Activated CD4-positive, alpha-beta memory T cell treated with anti-CD3 and anti-CD28 coated beads for 36 hours (primary cell): ENCODE results near the gene PYCR2. TPM values are rescaled to one million over a fixed set of nuclear protein-coding genes. Genes with fewer than 3 reads are reported as not detected.
"Not testable (repeated sequence)": the region's sequence is repeated elsewhere in the genome, so short reads cannot be mapped to it uniquely, and the experiment has no call there.

Experiments used
- CTCF ChIA-PET: fragments of 350-600 bp; sonication (Branson Sonifier 250); formaldehyde crosslinking; loops from one replicate; lab custom pipeline; 2021; ENCODE audit warnings: antibody characterized with exemption, inconsistent platforms; lab: Charles Lee
- POLR2A ChIA-PET: fragments of 350-600 bp; sonication (Branson Sonifier 250); formaldehyde crosslinking; loops from one replicate; lab custom pipeline; 2021; ENCODE audit warnings: antibody characterized with exemption; lab: Charles Lee
- DNase-seq: peaks from one replicate; pipeline ENCODE4 v3.0.0-alpha.2; 2020
- H3K27ac Mint-ChIP-seq: one replicate; pipeline ENCODE4 v1.8.0; 2021; ENCODE audit warnings: mixed read lengths
- H3K27me3 Mint-ChIP-seq: one replicate; pipeline ENCODE4 v1.8.0; 2021; ENCODE audit warnings: mixed read lengths
- H3K36me3 Mint-ChIP-seq: one replicate; pipeline ENCODE4 v1.8.0; 2021; ENCODE audit warnings: mixed read lengths
- H3K4me1 Mint-ChIP-seq: one replicate; pipeline ENCODE4 v1.8.0; 2021; ENCODE audit warnings: low read depth, mixed read lengths
- H3K4me3 Mint-ChIP-seq: one replicate; pipeline ENCODE4 v1.8.0; 2021; ENCODE audit warnings: mild to moderate bottlenecking, mixed read lengths
- H3K9me3 Mint-ChIP-seq: one replicate; pipeline ENCODE4 v1.8.0; 2021; ENCODE audit warnings: mixed read lengths
- intact Hi-C: fragments of 100-400 bp; cut with micrococcal nuclease; formaldehyde crosslinking; loops from one replicate; pipeline ENCODE4 v1.15.1; 2023
- total RNA-seq, 2 experiments: library from RNA; stranded (reverse); gene quantifications; one replicate each; pipeline ENCODE4 v1.2.3, GENCODE V29; 2021

PYCR2 gene
- total RNA-seq, 2 experiments from 2014 or later: 127 TPM

DNA sequence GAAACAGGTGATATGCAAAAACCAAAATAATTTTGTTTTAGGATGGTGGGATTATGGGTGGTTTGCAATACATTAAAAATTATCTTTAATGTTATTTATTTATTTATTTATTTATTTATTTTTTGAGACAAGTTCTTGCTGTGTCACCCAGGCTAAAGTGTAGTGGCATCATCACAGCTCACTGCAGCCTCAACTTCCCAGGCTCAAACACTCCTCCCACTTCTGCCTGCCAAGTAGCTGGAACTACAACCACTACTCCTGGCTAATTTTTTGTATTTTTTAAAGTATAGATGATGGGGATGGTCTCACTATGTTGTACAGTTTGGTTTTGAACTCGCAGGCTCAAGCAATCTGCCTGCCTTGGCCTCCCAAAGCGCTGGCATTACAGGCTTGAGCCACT lies 6.5 kb upstream of the PYCR2 start:
- intact Hi-C loops: no loop called here
- H3K4me1 Mint-ChIP-seq: peaks cover 5% of the 10 kb centered on the region
- no peak overlapping the region for H3K27ac Mint-ChIP-seq
- H3K4me3 Mint-ChIP-seq: no peak overlapping the region
- no peaks in the 10 kb centered on the region for H3K9me3 Mint-ChIP-seq
- DNase-seq: no peak
- CTCF ChIA-PET: interaction anchor here (0.8 to 3.0 kb wide), 2 partner anchors 20 to 45 kb away, joined by 3 to 14 read pairs; no protein-coding TSS in a partner anchor
- POLR2A ChIA-PET: interaction anchor here (1.3 kb wide), 1 partner anchor 48 kb away, joined by 4 read pairs; the partner anchor contains the start of gene TMEM63A
- no peaks in the 10 kb centered on the region for H3K36me3 Mint-ChIP-seq
- no peaks in the 10 kb centered on the region for H3K27me3 Mint-ChIP-seq

DNA sequence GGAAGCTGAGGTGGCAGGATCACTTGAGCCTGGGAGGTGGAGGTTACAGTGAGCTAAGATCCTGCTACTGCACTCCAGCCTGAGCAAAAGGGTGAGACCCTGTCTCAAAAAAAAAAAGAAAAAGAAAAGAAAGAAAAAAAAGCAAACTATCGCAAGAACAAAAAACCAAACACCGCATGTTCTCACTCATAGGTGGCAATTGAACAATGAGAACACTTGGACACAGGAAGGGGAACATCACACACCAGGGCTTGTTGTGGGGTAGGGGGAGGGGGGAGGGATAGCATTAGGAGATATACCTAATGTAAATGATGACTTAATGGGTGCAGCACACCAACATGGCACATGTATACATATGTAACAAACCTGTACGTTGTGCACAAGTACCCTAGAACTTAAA lies 5.4 kb upstream of the PYCR2 start:
- not testable (repeated sequence) for H3K27me3 Mint-ChIP-seq, H3K36me3 Mint-ChIP-seq, DNase-seq, H3K4me3 Mint-ChIP-seq, H3K9me3 Mint-ChIP-seq, H3K4me1 Mint-ChIP-seq
- CTCF ChIA-PET: interaction anchor here (0.8 kb wide), 1 partner anchor 46 kb away, joined by 3 read pairs; no protein-coding TSS in a partner anchor
- H3K27ac Mint-ChIP-seq: peak overlapping the region; percentile 76
- POLR2A ChIA-PET: interaction anchor here (0.7 kb wide), 1 partner anchor 47 kb away, joined by 4 read pairs; the partner anchor contains the start of gene TMEM63A
- intact Hi-C loops: loop anchor here (10.0 kb wide), 1 partner anchor 135 kb away; the partner anchor contains the start of gene H3-3A

DNA sequence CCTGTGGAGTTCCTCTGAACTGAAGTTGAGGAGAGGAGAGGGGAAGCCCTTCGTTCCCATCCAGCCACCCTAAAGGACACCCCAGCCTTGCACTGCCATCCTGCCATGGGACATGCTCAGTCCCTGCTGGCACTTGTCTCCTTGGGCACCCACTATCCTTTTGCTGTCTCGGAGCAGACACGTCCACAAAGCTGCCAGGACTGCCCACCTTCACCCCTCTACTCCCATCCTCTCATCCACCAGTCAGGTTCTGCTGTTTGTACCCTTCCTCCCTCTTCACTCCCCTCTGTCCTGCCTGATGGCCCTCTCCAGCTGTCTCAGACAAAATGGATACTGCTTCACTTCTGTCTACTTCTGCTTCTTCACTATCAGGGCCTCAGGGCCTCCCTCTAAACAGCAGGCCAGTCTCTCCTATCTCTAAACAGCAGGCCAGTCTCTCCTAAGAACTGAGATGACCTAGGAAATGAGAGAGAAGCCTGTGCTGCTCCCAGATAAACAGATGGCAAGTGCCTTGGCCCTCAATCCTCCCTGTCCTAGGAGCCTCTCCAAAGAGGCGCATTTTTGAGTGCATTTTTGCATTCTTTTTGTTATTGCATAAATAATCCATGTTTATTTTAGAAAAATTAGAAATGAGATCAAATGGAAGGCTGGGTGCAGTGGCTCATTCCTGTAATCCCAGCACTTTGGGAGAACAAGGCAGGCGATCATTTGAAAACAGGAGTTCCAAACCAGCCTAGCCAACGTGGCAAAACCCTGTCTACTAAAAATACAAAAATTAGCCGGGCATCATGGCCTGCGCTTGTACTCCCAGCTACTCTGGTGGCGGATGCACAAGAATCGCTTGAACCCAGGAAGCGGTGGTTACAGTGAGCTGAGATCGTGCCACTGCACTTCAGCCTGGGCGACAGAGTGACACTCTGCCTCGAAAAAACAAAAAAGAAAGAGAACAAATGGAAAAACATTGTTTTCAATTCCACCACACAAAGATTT lies 4.4 kb upstream of the PYCR2 start:
- peak overlapping the region; percentile 76 for H3K27ac Mint-ChIP-seq
- ChIA-PET POLR2A (interaction anchor here (0.7 kb wide), 1 partner anchor 18 kb away, joined by 3 read pairs; no protein-coding TSS in a partner anchor), CTCF (interaction anchor here (0.8 kb wide), 1 partner anchor 47 kb away, joined by 3 read pairs; no protein-coding TSS in a partner anchor)
- H3K27me3 Mint-ChIP-seq: no peaks in the 10 kb centered on the region
- peaks cover 1% of the 10 kb centered on the region for H3K36me3 Mint-ChIP-seq
- no peak overlapping the region for H3K4me3 Mint-ChIP-seq
- H3K9me3 Mint-ChIP-seq: no peaks in the 10 kb centered on the region
- DNase-seq: no peak
- intact Hi-C loops: loop anchor here (10.0 kb wide), 1 partner anchor 136 kb away; the partner anchor contains the start of gene H3-3A
- H3K4me1 Mint-ChIP-seq: peaks cover 7% of the 10 kb centered on the region

DNA sequence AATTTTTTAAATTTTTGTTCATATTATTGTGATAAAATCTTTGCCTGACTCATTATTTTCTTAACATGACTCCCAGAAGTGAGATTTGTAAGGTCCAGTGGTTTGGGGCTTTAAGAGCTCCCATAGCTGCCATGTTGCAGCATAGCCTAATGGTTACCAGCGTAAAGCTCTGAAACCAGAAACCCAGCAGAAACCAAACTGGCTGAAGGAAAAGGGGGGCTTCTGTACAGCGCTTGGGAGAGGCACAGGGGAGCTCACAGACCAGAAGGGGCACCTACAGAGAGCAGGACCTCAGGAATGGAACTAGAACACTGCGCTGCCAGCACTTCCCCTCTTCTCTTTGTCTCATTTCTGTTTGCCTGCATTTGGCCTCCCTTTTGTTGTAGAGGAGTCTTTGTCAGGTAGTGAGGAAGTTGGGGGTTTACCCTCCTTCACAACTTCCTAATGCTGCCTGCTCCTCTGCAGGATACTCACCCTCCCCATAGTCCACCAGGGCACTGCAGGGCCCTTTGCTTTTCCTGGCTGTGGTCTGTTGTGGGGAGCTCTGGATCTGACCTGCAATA lies 2.6 kb upstream of the PYCR2 start:
- no peak overlapping the region for H3K27ac Mint-ChIP-seq
- peaks cover 7% of the 10 kb centered on the region for H3K36me3 Mint-ChIP-seq
- H3K4me3 Mint-ChIP-seq: no peak overlapping the region
- DNase-seq: no peak
- H3K27me3 Mint-ChIP-seq: no peaks in the 10 kb centered on the region
- ChIA-PET POLR2A (interaction anchor here (1.2 kb wide), 1 partner anchor 149 kb away, joined by 3 read pairs; the partner anchor contains the start of gene SRP9), CTCF (interaction anchor here (1.0 to 1.2 kb wide), 3 partner anchors 8 to 86 kb away, joined by 3 to 4 read pairs (median 3); no protein-coding TSS in a partner anchor)
- H3K4me1 Mint-ChIP-seq: peaks cover 19% of the 10 kb centered on the region
- intact Hi-C loops: loop anchor here (10.0 kb wide), 1 partner anchor 138 kb away; the partner anchor contains the start of gene H3-3A
- H3K9me3 Mint-ChIP-seq: no peaks in the 10 kb centered on the region

DNA sequence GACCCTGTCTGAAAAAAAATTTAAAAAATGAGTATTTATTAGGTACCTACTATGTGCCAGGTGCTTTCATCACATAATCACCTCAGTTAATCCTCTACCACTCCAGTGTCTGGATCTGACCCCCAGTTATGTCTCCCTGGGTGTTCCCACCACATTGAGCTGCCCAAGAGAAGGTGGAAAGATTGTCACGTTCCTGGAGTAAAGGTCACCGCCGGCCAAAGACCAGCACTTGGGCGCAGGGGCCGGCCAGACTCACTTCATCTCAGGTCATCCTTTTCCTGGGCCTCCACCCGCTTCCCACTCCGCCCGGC lies 714 bp downstream of the PYCR2 start:
- intact Hi-C loops: loop anchor here (10.0 kb wide), 1 partner anchor 141 kb away; the partner anchor contains the start of gene H3-3A
- Mint-ChIP-seq H3K4me3 (peak overlapping the region; percentile 95), H3K27ac (peak overlapping the region; percentile 92), H3K27me3 (no peaks in the 10 kb centered on the region), H3K9me3 (no peaks in the 10 kb centered on the region), H3K4me1 (peaks cover 36% of the 10 kb centered on the region), H3K36me3 (peaks cover 31% of the 10 kb centered on the region)
- CTCF ChIA-PET: interaction anchor here (1.3 to 2.6 kb wide), 5 partner anchors 12 to 449 kb away, joined by 6 to 17 read pairs (median 7); partner anchors contain the start of genes SRP9 and TMEM63A
- DNase-seq: no peak
- POLR2A ChIA-PET: interaction anchor here (1.0 to 3.6 kb wide), 13 partner anchors 13 to 462 kb away, joined by 3 to 20 read pairs (median 6); partner anchors contain the start of genes SDE2, SRP9 and TMEM63A

DNA sequence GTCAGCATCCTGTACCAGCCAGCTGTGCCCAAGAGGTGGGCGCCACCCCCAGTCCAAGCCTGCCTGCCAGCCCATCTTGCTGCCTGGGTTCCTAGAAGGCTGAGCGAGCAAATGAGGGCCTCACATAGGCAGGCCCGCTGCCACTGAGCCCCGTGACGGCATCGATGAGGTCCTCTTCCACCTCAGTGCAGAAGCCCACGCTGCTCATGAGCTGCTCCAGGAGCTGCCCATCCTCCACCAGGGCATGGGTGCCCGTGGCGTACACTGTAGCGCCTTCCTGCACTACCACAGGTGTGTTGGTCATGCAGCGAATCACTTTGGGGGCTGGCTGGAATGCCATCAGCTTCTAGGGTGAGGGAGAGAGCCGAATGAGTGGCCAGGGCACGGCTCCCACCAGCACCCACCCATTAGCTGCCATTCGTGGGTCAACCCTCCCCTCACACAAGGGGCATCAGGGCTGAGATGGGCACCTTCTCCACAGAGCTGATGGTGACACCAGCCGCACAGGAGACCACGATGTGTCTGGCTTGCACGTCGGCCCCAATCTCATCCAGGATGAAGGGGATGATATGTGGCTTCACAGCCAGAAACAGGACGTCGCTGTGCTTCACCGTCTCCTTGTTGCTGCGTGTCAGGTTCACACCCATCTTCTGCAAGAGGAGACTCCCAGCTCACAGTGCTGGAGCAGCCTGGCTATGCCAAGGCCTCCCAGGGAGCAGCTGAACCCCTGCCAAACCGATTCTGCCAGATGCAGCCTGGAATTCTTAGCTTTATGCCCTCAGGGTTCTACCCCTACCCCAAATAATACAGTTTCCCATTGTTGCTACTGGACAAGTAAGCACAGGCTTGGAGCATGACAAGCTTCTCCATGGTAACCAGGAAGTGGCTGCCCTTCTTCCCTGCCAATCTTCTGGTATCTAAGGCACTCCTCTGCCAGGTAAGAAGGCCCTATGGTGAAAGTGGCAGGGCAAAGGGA lies 2.0 kb downstream of the PYCR2 start:
- DNase-seq: no peak
- peaks cover 40% of the 10 kb centered on the region for H3K36me3 Mint-ChIP-seq
- H3K9me3 Mint-ChIP-seq: no peaks in the 10 kb centered on the region
- peak overlapping the region; percentile 95 for H3K4me3 Mint-ChIP-seq
- peaks cover 34% of the 10 kb centered on the region for H3K4me1 Mint-ChIP-seq
- POLR2A ChIA-PET: interaction anchor here (1.1 to 3.6 kb wide), 2 partner anchors 24 to 37 kb away, joined by 3 to 14 read pairs; no protein-coding TSS in a partner anchor
- H3K27ac Mint-ChIP-seq: no peak overlapping the region
- intact Hi-C loops: loop anchor here (10.0 kb wide), 1 partner anchor 143 kb away; the partner anchor contains the start of gene H3-3A
- no peaks in the 10 kb centered on the region for H3K27me3 Mint-ChIP-seq
- CTCF ChIA-PET: interaction anchor here (0.8 to 1.6 kb wide), 2 partner anchors 145 to 447 kb away, joined by 3 to 6 read pairs; partner anchors contain the start of gene SRP9

DNA sequence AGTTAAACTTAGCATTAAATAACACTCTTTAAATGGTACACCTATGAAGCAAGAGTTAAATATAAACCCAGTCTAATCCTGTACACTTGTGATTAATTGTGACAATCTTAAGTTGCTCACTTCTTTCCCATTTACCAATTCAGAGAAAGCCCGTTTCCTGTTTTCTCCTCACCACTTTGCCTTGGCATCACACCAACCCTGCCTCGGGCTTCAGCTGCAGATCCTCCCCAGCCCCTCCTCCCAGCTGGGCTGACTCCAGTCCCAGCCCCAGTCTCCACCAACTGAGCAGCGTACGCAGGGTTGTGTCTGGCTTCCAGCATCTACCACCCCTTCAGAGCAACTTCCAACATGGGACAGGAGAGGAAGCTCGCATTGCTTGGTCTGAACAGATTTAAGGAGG lies 4.1 kb downstream of the PYCR2 start:
- intact Hi-C loops: loop anchor here (10.0 kb wide), 1 partner anchor 145 kb away; the partner anchor contains the start of gene H3-3A
- Mint-ChIP-seq H3K4me1 (peaks cover 32% of the 10 kb centered on the region), H3K4me3 (peak overlapping the region; percentile 13), H3K36me3 (peaks cover 43% of the 10 kb centered on the region), H3K27ac (peak overlapping the region; percentile 74), H3K9me3 (no peaks in the 10 kb centered on the region), H3K27me3 (no peaks in the 10 kb centered on the region)
- ChIA-PET POLR2A (interaction anchor here (1.0 kb wide), 1 partner anchor 37 kb away, joined by 5 read pairs; no protein-coding TSS in a partner anchor), CTCF (interaction anchor here (0.7 to 1.4 kb wide), 2 partner anchors 9 to 43 kb away, joined by 3 to 5 read pairs; no protein-coding TSS in a partner anchor)
- DNase-seq: peak; percentile 72

DNA sequence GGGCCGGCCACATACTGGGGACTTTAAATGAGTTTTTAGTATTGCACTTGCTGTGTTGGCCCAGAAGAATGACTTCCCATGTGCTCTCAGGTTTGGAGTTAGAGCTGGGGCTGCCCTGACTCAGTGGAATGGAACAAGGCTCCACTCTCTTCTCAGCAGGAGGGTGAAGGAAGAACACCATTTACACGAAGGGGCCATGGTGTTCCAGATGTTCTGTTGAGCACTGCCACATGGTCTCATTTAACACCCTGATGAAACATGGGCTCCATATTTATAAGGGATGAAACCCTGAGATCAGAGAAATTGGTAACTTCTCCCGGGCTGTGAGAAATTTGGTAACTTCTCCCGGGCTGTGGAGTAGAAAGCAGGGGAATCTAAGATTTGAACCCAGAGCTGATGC lies 5.8 kb downstream of the PYCR2 start:
- no peak for DNase-seq
- ChIA-PET POLR2A (no interaction called here), CTCF (interaction anchor here (1.0 kb wide), 1 partner anchor 444 kb away, joined by 3 read pairs; no protein-coding TSS in a partner anchor)
- Mint-ChIP-seq H3K9me3 (no peaks in the 10 kb centered on the region), H3K4me1 (peaks cover 32% of the 10 kb centered on the region), H3K36me3 (peaks cover 42% of the 10 kb centered on the region), H3K4me3 (no peak overlapping the region), H3K27ac (no peak overlapping the region), H3K27me3 (no peaks in the 10 kb centered on the region)
- intact Hi-C loops: no loop called here

DNA sequence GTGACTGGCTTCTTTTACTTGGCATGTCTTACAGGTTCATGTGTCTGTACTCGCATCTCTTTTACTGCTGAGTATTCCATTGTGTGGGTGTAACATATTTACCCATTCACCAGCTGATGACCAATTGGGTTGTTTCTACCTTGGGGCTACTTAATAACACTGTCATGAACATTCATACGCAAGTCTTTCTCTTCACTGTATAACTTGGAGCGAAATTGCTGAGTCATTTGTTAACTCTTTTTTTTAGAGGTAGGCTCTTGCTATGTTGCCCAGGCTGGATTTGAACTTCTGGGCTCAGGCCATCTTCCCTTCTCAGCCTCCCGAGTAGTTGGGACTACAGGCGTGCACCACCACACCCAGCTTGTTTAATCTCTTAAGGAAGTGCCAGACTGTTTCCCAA lies 6.5 kb downstream of the PYCR2 start:
- Mint-ChIP-seq H3K9me3 (no peaks in the 10 kb centered on the region), H3K27me3 (no peaks in the 10 kb centered on the region), H3K4me3 (no peak overlapping the region), H3K36me3 (peaks cover 38% of the 10 kb centered on the region), H3K27ac (no peak overlapping the region), H3K4me1 (peaks cover 27% of the 10 kb centered on the region)
- intact Hi-C loops: no loop called here
- ChIA-PET CTCF (no interaction called here), POLR2A (no interaction called here)
- no peak for DNase-seq

DNA sequence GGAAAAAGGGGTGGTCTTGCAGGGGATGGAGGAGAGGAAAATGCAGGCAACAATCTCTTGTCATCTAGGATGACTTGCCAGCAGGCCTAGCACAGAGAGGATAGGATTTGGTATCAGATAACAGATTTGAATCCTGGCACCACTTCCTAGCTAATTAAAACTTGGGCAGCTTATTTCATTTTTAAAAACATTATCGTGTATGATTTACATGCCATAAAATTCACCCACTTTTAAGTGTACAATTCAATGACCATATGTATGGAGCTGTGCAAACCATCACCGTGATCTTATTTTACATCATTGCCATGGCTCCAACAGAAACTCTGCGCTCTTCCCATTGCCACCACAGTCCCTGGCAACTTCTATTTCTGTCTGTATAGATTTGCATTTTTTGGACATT lies 6.9 kb downstream of the PYCR2 start:
- H3K27ac Mint-ChIP-seq: no peak overlapping the region
- intact Hi-C loops: no loop called here
- peaks cover 36% of the 10 kb centered on the region for H3K36me3 Mint-ChIP-seq
- H3K9me3 Mint-ChIP-seq: no peaks in the 10 kb centered on the region
- H3K27me3 Mint-ChIP-seq: no peaks in the 10 kb centered on the region
- ChIA-PET POLR2A (no interaction called here), CTCF (no interaction called here)
- H3K4me1 Mint-ChIP-seq: peaks cover 23% of the 10 kb centered on the region
- H3K4me3 Mint-ChIP-seq: no peak overlapping the region
- DNase-seq: no peak
